NCI-H524 (cell line): ENCODE measurements around the gene SPEN.
"Not testable (repeated sequence)": the region's sequence is repeated elsewhere in the genome, so short reads cannot be mapped to it uniquely, and the experiment has no call there.

ENCODE experiments used
- DNase-seq, 2 experiments: peaks; one replicate each; lab custom pipeline; 2025; lab: John Stamatoyannopoulos, UW

Gene SPEN

DNA sequence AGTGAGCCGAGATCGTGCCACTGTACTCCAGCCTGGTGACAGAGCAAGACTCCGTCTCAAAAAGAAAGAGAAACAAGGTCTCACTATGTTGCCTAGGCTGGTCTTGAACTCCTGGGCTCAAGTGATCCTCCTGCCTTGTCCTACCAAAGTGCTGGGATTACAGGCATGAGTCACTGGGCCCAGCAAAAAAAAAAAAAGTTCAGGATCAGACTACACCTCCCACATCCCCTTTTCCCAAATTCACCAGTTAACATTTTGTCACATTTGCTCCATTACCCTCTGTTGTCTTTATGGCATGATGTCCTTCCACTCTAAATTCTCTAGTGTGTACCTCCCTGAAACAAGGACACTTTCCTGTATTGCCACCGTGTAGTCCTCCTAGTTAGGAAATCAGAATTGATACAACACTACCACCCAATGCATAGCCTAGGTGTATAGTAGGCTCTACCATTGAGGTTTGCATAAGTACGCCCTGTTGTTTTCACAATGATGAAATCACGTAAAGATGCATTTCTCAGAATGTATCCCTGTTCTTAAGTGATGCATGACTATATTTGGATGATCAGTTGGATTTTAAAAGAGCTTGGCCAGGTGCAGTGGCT, 10.7 kb downstream of the SPEN start:
- DNase-seq: no peak

DNA sequence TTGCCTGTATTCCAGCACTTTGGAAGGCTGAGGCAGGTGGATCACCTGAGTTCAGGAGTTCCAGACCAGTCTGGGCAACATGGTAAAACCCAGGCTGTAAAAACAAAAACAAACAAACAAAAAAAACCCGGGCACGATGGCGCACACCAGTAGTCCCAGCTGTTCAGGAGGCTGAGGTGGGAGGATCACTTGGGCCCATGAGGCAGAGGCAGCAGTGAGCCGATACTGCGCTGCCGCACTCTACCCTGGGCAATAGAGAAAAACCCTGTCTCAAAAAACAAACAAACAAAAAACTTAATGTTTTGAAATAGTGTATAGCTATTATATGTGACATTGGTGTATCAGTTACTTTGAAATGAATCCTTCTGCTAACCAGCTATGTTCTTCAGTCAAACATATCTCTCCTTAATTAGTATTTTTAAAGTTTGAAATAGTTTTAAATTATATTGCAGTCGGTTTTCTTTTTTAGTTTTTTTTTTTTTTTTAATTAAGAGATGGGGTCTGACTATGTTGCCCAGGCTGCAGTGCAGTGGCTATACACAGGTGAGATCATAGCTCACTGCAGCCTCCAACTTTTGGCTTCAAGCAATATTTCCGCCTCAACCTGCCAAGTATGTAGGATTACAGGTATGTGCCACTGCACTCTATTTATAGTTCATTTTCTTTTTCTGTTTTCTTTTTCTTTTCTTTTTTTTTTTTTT, 11.3 kb downstream of the SPEN start:
- no peak for DNase-seq

DNA sequence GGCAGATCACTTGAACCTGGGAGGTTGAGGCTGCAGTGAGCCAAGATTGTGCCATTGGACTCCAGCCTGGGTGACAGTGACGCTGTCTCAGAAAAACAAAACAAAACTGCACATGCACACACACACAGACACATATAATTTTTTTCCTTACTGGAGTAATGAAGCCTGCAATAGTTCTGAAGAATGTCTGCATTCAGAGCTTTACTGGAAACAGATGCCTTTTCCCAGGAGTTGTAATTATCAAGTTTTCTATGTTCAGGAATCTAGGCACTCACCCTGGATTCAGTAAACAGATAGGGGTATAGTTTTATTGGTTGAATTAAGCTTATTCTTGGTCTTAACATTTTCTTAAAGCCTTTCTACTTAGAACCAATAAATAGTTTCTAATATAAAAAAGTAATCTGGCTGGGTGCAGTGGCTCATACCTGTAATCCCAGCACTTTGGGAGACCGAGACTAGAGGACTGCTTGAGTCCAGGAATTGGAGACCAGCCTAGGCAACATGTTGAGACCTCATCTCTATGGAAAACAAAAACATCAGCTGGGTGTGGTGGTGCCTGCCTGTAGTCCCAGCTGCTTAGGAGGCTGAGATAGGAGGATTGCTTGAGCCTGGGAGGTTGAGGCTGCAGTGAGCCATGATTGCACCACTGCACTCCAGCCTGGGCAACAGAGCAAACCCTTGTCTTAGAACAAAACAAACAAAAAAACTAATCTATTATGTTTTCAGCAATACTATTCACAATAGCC, 15.8 kb downstream of the SPEN start:
- DNase-seq: no peak

DNA sequence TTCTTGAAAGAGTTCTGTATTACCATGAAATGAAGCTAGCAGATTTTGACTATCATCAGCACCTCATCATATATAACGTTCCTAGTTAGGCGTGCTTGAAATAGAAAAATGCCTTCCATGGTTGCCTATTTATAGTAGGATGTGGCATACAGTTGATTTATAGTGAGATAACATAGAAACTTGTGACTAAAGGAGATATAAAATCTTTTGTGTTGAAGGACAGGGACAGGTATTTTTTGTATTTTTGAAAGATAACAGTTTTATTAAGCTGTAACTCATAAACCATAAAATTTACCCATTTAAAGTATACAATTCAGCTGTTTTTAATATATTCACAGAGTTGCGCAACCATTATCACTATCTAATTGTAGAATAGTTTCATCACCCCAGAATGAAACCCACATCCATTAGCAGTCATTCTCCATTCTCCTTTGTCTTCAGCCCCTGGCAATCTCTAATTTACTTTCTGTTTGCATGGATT, 19.3 kb downstream of the SPEN start:
- DNase-seq: no peak

DNA sequence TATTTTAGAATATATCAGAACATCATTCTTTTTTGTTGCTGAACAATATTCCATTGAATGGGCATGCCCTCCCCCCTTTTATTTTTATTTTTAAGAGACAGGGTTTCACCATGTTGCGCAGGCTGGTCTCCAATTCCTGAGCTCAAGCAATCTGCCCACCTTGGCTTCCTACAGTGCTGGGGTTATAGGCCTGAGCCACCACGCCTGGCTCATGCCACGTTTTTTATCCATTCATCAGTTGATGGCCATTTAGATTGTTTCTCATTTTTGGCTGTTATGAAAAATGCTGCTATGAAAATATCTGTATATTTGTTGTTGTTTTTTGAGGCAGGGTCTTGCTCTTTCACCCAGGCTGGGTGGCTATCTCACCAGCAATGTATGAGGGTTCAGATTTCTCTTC, 19.8 kb downstream of the SPEN start:
- DNase-seq: no peak

DNA sequence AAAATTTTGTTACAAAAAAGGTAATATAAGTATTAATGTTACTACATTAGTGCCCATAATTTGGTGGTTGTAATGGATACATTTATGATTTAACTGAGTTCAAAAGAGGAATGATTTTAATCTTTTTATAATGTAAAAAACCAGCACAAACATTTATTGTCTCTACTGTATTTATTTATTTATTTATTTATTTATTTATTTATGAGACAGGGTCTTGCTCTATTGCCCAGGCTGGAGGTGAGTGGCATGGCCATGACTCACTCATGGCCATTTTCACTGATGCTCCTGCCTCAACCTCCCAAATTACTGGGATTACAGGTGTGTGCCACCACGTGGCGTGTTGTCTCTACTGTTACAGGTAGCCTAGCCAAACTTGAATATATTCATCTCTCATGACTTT, 21.9 kb downstream of the SPEN start:
- no peak for DNase-seq

DNA sequence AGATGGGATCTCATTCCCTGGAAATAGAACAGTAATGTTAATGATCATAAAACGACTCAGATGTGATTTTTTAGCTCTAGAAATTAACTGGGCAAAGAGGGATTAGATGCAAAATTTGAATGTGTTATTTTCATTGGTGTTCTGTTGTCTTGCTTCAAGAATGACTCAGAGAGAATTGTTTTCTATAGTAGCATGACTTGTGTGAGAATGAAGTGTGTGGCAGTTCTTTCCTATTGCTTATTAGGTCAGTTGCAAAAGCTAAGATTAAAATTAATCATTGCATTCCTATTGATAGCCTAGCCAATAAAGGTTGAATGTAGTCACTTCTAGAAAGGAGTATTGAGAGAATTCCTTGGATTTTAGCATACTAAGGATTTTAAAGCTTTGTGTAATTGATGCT, 22.9 kb downstream of the SPEN start:
- DNase-seq: no peak

DNA sequence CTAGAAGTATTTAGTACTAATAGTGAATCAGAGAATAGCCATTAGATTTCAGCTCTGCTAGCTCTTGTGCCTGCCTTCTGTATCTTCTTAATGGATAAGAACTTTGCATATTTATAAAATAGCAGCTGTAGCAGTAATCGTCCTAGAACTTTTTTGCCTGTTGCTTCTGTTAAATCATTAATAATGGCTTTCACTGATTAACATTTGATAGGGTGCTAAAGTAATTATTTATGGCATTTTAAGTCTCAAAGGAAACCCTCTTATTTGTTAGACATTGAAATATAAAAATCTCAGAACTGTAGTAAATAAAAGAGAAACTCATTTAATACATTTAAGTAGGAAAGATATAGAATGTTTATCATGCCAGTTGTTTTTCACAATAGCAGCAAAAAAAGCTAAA, 27.0 kb downstream of the SPEN start:
- no peak for DNase-seq

DNA sequence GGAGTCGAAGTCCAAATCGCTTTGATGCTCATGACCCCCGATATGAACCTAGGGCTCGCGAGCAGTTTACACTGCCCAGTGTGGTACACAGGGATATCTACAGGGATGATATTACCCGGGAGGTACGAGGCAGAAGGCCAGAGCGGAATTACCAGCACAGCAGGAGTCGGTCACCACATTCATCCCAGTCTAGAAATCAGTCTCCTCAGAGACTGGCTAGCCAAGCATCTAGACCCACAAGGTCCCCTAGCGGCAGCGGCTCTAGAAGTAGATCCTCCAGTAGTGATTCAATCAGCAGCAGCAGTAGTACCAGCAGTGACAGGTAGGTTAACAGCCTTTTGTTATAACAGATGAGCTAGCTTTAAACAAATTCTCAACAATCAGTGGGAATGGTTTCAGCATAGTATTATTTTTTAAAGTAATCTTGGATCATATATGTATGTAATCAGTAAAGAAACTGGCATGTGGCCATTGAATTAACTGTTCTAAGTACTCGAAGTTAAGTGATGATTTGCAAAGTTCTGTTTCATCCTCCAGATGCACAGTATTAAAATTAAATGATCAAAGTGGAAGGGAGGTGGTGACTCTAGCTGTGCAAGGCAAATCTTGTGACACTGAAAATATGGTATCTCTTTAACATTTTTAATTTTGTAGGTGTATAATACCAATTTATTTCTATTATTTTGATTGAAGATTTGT, 29.0 kb downstream of the SPEN start:
- no peak for DNase-seq

DNA sequence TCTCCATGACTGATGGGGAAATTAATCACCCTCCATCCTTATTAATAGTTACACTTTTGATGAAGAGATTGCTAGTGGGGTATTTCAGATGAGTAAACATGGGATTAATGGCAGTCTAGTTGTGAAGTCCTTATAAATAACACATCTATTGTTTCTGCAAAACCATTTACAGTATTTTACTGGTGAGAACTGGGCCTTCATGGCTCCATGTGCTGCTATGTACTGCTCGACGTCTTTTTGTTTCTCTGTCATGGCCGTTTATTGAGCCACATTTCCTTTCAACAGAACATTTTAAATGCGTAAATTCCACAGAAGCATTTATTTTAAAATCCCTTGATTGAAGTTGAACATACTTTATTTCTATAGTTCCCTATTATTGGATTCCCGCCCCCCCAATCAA, 34.5 kb downstream of the SPEN start:
- no peak for DNase-seq

DNA sequence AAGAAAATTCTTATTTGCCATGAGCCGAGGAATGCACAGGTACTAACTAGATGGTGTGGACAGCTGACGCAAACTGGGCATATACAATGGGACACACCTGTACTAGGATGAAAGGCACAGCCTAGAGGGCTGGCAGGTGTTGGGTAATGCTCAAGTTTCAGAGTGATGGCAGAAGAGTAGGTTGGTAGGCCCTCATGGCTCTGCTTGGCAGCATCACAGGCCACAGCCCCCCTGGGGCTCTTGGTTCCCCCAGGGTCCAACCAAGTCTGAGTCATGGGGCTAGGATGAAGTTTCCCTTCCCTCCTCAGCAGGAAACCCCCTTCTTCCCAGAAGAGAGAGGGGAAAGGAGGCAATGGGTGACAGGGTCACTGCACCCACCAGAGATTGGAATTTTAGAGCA, 35.2 kb downstream of the SPEN start:
- DNase-seq: no peak

DNA sequence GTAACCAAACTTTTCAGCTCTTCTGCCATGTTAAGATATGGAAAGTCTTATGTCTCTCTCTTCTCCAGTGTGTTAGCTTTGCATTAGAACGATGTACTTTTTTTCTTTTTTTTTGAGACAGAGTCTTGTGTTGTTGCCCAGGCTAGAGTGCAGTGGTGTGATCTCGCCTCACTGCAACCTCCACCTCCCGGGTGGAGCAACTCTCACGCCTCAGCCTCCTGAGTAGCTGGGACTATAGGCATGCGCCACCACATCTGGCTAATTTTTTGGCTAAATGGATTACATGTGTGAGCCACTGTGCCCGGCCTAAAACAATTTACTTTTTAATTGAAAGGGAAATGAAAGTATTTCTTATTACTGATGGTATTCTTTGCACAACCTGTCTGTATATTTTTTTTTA, 35.8 kb downstream of the SPEN start:
- no peak for DNase-seq

DNA sequence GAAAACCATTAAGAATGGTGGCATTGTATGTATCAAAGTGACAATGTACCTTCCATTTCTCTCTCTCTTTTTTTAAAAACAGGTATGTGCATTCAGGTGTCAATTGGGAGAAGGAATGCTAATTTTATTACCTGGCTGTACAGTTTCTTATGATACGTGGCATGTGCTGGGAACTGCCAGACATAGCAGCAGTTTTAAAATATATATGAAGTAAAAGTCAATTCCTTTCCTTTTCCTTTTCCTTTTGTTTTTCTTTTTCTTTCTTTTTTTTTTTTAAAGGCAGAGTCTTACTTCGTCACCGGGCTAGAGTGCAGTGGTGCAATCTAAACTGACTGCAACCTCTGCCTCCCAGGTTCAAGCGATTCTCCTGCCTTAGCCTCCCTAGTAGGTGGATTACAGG, 37.0 kb downstream of the SPEN start:
- DNase-seq: no peak

DNA sequence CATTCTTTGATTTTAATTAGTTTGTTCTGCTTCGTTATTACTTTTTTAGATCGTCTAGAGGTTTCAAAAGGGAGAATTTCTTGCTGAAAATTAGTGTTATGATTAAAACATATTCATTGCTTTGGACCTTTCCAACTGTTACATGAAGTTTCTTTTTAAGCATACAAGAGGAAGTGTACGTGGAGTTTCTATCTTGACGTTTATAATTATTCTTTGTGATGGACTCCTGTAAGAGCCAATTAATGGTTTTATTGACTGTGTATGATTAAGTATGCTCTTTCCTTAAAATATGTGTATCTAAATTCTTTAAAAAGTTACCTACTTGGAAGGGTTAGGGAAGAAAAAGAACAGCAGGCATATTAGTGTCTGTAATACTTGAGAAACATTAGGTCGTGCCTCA, 37.8 kb downstream of the SPEN start:
- no peak for DNase-seq

DNA sequence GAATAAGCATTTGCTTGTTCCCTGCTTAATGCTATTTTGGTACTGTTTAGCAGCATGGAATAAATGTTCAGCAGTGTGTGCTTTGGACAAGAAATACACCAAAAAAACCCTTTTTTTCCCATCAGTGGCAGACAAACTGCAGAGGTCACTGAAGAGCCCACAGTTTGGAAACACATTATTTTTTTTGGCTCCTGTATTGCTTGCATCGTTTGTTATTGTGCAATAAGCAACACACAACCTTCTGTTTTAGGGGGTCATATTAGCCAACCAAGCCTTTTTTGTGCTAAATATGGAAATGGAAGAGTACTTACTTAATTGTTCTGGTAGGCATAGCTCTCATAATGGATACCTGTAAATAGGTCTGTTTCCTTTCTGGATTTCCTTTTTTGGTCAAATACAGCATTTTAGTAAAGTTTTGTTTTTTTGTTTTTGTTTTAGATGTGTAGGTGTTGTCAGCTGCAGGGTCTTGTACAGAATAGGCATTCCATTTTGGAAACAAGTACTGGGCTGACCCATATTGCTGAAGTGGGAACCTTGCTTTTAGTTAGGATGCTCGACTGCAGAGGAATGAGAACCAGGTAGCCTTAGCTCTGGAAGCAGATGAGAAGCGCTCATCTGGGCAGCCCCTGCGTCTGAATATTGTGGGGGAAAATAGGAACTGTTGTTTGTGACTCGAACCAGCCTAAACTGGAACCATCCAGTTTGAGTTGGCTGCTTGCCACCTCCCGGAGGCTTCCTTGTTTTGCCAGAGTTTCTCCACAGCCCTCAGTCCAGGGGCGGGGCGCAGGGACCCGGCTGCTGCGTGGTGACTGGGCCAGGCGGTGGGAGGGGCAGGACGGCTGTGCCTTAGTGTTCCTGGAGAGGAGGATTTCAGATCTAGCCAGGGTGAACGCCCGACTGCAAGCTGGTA, 38.4 kb downstream of the SPEN start:
- DNase-seq: peak; percentile 82 to 88

DNA sequence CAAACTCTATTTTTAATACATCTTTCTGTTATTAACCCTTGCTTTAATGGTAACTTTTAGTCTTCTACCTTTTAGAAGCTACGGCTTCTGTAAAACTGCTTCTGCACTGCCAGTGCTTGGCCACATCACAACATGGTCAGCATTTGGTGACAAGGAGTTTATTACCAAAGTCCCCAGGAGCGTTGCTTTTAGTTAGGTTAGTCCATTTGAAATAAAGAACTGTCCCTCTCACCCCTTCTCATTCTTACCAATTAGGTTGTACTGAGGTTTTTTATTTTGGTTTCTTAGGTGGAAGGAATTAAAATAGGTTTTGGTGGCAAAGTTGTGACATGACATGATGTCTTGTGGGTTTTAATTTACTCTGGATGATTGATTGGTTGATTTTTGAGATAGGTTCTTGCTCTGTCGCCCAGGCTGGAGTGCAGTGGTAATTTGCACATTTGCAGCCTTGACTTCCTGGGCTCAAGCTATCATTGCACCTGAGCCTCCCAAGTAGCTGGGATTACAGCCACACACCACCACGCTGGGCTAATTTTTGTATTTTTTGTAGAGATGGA, 39.2 kb downstream of the SPEN start:
- no peak for DNase-seq

DNA sequence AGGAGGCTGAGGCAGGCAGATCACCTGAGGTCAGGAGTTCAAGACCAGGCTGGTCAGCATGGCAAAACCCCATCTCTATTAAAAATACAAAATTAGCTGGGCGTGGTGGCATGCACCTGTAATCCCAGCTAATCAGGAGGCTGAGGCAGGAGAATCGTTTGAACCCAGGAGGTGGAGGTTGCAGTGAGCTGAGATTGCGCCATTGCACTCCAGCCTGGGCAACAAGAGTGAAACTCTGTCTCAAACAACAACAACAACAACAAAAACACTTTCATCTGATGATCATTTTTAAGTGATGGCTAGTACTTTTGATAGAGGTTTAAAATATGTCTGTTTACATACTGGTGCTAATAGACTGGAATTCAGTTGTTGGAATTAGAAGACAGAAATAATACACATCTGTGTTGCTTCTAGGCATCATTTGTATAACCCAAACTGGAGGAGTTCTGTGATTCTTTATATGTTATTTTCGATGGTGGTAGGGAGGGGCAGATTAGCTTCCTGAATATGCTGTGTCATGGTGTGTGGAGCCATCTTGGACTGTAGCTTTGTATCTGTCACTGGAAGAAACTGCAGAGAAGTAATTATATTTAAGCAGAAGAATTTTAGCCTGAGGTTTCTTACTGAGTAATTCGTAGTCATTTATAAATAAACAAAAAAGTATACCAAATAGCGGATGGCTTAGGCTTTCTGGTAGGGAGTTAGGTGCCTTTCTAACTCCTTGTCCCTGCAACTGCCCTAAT, 45.5 kb downstream of the SPEN start:
- not testable (repeated sequence) for DNase-seq

DNA sequence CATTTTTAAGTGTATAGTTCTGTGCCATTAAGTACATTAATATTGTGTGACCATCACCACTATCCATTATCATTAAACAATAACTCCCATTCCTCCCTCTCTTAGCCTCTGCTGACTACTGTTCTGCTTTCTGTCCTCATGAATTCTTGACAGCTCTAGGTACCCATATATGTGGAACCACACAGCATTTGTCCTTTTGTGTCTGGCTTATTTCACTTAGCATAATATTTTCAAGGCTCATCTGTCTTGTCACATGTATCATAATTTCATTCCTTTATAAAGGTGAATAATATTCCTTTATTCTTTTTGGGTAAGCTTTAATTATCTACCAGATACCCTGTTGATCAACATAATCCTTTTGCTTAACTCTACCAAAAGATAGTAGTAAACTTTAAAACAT, 47.7 kb downstream of the SPEN start:
- no peak for DNase-seq

DNA sequence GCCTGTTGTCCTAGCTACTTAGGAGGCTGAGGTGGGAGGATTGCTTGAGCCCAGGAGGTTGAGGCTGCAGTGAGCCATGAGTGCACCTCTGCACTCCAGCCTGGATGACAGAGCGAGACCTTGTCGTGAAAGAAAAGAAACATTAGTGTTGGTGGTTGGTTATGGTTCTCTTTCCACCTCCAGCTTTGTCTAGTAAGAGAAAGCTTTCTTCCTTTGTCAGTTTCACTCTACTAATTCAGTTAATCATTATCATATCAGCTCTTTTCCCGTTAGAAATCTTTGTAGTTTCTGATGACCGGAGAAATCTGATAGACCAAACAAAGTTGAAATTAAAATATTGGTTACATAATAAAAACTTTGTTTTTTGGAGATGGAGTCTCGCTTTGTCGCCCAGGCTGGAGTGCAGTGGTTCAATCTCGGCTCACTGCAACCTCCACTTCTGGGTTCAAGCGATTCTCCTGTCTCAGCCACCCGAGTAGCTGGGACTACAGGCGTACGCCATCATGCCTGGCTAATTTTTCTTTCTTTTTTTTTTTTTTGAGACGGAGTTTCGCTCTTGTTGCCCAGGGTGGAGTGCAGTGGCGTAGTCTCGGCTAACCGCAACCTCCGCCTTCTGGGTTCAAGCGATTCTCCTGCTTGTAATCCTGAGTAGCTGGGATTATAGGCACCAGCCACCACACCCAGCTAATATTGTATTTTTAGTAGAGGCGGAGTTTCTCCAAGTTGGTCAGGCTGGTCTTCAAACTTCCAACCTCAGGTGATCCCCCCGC, 49.5 kb downstream of the SPEN start:
- not testable (repeated sequence) for DNase-seq

DNA sequence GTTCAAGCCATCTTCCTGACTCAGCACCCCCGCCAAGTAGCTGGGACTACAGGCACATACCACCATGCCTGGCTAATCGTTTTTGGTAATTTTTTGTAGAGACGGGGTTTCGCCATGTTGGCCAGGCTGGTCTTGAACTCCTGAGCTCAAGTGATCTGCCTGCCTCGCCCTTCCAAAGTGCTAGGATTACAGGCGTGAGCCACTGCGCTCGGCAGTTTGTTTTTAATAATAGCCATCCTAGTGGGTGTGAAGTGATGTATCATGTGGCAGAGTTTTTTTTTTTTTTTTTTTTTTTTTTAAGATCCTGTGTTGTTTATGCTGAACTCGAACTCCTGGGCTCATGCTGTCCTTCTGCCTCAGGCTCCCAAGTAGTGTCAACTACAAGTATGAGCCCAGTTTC, 51.8 kb downstream of the SPEN start:
- no peak for DNase-seq
